ENCODE measurements around the gene GLUL. TPM values are rescaled to one million over a fixed set of nuclear protein-coding genes. Genes with fewer than 3 reads are reported as not detected.

Gene GLUL
- total RNA-seq, 6 experiments from 2014 or later, result 184 to 493 (median 389) TPM

DNA sequence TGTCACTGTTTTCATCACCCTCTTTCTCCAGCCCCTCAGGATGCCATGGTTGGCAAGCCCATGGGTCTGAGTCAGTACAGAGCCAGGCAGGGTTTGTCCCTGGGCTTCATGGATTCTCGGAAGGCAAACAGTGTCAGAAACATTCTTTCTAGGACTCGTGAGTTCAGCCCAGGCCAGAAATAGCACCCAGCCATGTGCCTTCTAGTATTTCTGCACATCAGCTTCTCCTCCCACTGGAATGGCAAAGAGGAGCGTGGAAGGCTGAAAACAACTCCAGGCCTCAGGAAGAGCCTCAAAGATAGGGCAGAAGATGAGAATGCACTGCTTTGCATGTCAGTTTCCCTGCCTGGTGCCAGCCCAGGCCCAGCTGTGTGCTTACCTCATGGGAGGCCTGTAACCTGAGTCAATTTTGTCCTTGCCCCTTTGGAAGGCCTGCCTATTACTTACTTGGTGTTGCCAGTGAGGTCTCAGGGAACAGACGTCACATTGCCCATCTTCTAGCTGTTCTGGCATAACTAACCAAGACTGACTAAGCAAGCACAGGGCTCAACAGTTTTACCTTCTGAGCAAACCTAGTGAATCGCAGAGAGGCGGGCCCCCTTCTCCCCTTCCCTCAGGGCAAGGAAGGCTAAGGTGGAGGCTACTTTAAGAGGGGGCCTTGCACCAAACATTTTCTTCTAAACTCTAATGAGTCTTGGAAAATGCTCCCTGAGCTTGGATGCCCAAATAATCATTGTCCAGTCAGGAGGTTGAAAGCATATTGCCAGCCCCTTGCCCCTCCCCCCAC, 42.4 kb downstream of the GLUL start:
- Histone ChIP-seq H3K4me3 (no peak overlapping the region), H3K36me3 (no peaks in the 10 kb centered on the region), H3K27me3 (no peaks in the 10 kb centered on the region), H3K9me3 (no peaks in the 10 kb centered on the region), H3K27ac (no peak overlapping the region), H3K4me1 (no peaks in the 10 kb centered on the region)
- ATAC-seq (no peak), DNase-seq (no peak)
- TF ChIP-seq CTCF (IDR thresholded peaks at IDR 0.05) (no peak), POLR2A (IDR thresholded peaks at IDR 0.05) (no peak)
- intact Hi-C loops (cut with DNase I), result no loop called here
- WGBS (ENCODE audit: insufficient coverage, low coverage, low lambda C conversion rate, missing lambda C conversion rate), result 80% methylated on average over 4 of the region's 6 CpGs

DNA sequence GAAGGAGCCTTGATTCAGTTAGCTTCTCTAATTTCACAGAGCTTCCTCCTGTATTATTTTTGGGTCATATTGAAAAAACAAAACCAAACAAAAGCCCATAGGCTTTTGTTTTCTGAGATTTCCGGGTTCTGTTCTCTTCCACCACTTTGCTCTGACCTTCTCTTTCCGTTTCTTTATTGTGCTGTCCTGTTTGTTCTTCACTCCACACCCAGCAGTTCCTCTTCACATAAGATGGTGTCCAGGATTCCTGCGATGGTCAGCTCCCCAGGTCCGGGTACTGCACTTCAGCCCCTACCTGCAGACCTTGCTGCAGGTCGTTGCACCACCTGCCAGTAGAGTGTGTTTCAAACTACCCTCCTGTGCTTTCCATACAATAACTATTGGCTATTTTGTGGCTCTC, 44.6 kb downstream of the GLUL start:
- TF ChIP-seq POLR2A (IDR thresholded peaks at IDR 0.05) (no peak), CTCF (IDR thresholded peaks at IDR 0.05) (no peak)
- Histone ChIP-seq H3K4me3 (no peak overlapping the region), H3K9me3 (no peaks in the 10 kb centered on the region), H3K36me3 (no peaks in the 10 kb centered on the region), H3K4me1 (no peaks in the 10 kb centered on the region), H3K27ac (no peak overlapping the region), H3K27me3 (no peaks in the 10 kb centered on the region)
- WGBS (ENCODE audit: insufficient coverage, low coverage, low lambda C conversion rate, missing lambda C conversion rate), result 84% methylated on average over 5 of the region's 5 CpGs
- ATAC-seq, result no peak
- DNase-seq, result no peak
- intact Hi-C loops (cut with DNase I), result no loop called here

DNA sequence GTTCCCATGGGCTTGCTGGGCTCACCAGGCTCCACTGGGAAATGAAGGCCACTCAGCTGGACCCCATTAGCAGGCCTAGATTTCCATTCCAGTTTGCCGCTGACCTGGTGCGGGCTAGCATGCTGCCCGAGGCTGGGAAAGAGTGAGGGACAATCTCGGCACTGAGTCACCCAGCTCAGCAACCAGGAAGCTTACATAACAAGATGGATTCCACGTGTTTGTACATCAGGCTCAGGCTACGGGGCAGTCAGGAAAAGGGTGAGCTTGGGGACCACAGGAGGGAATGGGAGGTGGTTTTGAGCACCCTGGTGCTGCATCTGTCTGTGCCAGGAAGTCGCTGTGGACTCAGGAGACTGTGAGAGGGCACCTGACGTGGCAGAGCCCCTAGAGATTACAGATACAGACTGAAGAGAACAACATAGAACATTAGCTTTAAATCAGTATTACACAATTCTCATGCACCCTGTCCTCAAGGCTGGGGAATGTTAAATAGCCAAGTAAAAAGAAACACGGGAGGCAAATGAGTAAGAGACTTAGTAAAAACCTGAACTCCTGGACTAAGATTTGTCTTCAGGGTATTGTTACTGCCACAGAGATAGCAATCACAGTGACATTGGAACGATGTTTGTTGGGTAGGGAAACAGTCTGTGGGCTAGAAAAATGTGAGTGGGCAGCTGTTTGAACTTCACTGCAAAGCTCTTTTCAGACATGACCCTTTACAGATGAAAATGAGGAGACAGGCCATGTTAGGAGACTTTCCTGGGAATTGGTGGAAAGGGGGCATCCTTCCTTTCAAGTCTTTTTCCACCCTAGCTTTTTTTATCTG, 51.1 kb downstream of the GLUL start:
- H3K9me3 ChIP-seq, result no peaks in the 10 kb centered on the region
- H3K4me1 ChIP-seq, result no peaks in the 10 kb centered on the region
- H3K4me3 ChIP-seq, result no peak overlapping the region
- no peak overlapping the region for H3K27ac ChIP-seq
- intact Hi-C loops (cut with DNase I), result no loop called here
- no peaks in the 10 kb centered on the region for H3K36me3 ChIP-seq
- no peak for TF ChIP-seq POLR2A (IDR thresholded peaks at IDR 0.05)
- no peak for TF ChIP-seq CTCF (IDR thresholded peaks at IDR 0.05)
- no peak for DNase-seq
- WGBS (ENCODE audit: insufficient coverage, low coverage, low lambda C conversion rate, missing lambda C conversion rate), result 50% methylated on average over 3 of the region's 10 CpGs
- H3K27me3 ChIP-seq, result no peaks in the 10 kb centered on the region
- no peak for ATAC-seq

DNA sequence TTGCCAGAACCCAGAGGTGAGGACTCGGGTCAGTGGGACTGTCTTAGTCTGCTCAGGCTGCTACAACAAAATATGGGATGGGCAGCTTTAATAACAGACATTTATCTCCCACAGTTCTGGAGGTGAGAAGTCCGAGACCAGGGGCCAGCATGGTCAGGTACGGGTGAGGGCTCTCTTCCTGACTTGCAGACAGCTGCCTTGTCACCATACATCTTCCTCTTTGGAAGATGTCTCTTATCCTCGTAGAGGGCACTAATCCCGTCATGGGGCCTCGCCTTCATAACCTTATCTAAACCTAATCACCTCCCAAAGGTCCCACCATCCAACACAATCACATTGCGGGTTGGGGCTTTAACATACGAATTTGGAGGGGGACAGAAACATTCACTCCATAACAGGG, 51.9 kb downstream of the GLUL start:
- Histone ChIP-seq H3K27ac (no peak overlapping the region), H3K27me3 (no peaks in the 10 kb centered on the region), H3K36me3 (no peaks in the 10 kb centered on the region), H3K4me1 (no peaks in the 10 kb centered on the region), H3K9me3 (no peaks in the 10 kb centered on the region), H3K4me3 (no peak overlapping the region)
- intact Hi-C loops (cut with DNase I), result no loop called here
- DNase-seq (no peak), ATAC-seq (no peak)
- no peak for TF ChIP-seq CTCF (IDR thresholded peaks at IDR 0.05)
- no peak for TF ChIP-seq POLR2A (IDR thresholded peaks at IDR 0.05)
- WGBS (ENCODE audit: insufficient coverage, low coverage, low lambda C conversion rate, missing lambda C conversion rate), result 92% methylated on average over 7 of the region's 8 CpGs
